GM20000 (cell line): ENCODE measurements around the gene NDC80.

Source experiments
- DNase-seq: peaks from one replicate; pipeline ENCODE4 v3.0.0; 2012; ENCODE audit warnings: low spot score
- CTCF ChIP-seq: IDR thresholded peaks from 2 replicates; pipeline ENCODE4 v1.5.1; 2012; ENCODE audit warnings: mild to moderate bottlenecking, control low read depth; ENCODE audit errors: extremely low read depth, missing control alignments

The NDC80 gene

GRCh38 chr18:2570772-2571199 is 571 bp upstream of the NDC80 start:
- no peak for TF ChIP-seq CTCF
- peak; percentile 62 for DNase-seq

- TF ChIP-seq CTCF = no peak
- no peak for DNase-seq
These were observed 813 bp downstream of the NDC80 start for GRCh38 chr18:2572171-2572569.

- DNase-seq = no peak
- TF ChIP-seq CTCF = no peak
These were observed 1.5 kb downstream of the NDC80 start for GRCh38 chr18:2572892-2573291.

GRCh38 chr18:2573408-2573807 is 2.1 kb downstream of the NDC80 start:
- TF ChIP-seq CTCF = no peak

GRCh38 chr18:2587788-2588187 is 16.4 kb downstream of the NDC80 start:
- TF ChIP-seq CTCF = no peak
- DNase-seq = no peak

More at GRCh38 chr18:2573408-2573807, 2.1 kb downstream of the NDC80 start:
- no peak for DNase-seq

- no peak for TF ChIP-seq CTCF
- DNase-seq = no peak
These were observed 17.4 kb downstream of the NDC80 start for GRCh38 chr18:2588666-2589344.

GRCh38 chr18:2589345-2590068 is 18.1 kb downstream of the NDC80 start:
- no peak for DNase-seq
- no peak for TF ChIP-seq CTCF
